KG1 (cell line): Measurements from ENCODE around the gene ST6GAL1.
"Not testable (repeated sequence)": the region's sequence is repeated elsewhere in the genome, so short reads cannot be mapped to it uniquely, and the experiment has no call there.

Experiments used
- DNase-seq: peaks from one replicate; lab custom pipeline; 2025; lab: John Stamatoyannopoulos, UW

ST6GAL1 gene

DNA sequence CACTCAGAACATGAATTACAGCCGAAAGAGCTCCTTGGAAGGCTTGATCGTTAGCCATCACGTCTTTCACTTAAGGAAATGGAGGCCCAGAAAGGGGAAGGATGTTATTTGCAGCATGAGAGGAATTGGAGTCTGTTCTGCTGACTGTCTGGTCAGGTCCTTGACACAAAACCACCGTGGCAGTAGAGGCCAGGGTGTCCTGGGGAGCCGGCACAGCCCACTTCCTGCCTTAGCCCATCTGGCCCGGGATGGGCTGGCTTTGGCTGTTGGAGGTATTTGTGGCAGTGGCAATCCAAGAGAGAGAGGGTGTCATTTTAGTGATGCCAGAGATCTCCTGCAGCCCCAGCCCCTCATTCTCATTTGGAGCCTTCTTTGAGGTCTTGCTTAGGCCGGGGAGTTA is 37.4 kb downstream of the ST6GAL1 start:
- DNase-seq, result peak; percentile 36

- no peak for DNase-seq
Observed at GRCh38 chr3:186969607-186970006, 39.3 kb downstream of the ST6GAL1 start.

- DNase-seq, result not testable (repeated sequence)
Observed at GRCh38 chr3:186971106-186971505, 40.8 kb downstream of the ST6GAL1 start.

DNA sequence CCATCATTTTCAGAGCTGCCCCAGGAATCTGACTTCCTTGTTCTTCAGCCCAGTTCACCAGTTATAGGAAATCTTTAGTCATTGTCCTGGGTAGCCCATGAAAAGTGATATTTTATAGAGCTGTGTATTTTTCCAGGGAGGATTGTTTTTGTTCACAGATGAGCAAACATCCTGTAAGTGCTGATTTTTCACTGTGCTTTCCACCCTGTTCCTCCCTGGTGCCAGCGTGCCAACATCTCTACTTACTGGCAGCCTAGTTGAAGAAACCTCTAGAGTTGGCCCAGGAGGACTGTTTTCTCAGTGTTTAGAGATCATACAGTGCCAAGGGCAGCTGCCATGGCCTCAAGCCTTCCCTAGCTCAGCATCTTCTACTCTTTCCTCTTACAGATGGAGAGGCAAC is 41.3 kb downstream of the ST6GAL1 start:
- DNase-seq, result no peak

DNA sequence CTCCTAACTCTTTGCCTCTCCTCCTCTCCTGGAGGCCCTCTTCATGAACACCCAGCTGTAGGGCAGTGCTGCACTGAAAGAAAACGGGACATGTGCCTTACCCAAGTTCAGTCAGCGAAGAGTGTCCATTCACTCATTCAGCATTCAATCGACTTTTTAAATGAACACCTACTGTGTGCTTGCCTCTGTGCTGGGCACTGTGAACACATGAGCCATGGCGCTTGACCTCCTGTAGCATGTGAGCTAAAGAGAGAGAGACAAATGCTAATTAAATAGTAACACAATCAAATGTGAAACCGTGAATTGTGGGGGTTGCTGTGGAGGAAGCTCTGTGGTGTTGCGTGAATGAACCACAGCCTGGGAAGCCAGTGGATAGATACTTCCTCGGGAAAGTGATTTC is 43.4 kb downstream of the ST6GAL1 start:
- DNase-seq, result no peak

DNA sequence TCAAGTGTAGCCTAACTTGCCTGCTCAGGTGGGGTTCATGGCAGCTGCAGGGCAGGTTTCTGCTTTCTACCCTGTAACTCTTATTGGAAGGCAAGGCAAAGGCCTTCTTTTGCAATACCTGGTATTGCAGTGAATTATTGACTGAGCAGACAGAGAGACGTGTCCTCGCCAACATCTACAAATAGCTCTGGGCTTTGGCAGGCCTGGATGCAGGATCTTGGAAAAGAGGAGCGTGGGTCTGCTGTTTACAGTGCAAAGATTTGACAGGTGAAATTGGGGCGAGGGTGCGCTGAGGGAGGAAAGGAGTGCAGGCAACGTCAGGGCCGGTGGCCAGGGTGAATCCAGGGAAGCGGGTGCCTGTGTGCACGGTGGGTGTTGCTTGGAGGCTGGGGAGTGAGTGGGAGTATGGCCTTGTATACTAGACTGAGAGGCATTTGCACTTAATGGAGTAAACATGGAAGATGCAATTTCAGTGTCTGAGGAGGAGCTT is 44.5 kb downstream of the ST6GAL1 start:
- DNase-seq, result no peak

DNA sequence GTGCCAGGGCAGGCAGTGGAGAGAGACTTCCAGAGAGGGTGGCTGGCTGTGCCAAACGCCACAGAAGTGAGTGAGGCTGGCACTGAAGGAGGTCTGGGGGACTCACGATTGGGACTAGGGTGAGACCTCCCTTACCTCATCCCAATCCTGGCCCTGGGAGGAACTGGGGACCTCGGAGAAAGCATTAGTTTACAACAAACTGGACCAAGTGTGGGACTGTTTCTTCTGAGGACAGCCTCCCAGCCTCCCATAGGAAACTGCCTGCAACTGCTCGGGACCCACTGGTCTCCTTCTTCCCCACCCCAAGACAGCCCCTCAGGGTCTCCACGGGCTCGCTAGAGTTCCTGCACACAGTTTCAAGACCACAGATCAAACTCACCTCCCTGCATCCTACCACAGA is 45.4 kb downstream of the ST6GAL1 start:
- DNase-seq, result no peak

DNA sequence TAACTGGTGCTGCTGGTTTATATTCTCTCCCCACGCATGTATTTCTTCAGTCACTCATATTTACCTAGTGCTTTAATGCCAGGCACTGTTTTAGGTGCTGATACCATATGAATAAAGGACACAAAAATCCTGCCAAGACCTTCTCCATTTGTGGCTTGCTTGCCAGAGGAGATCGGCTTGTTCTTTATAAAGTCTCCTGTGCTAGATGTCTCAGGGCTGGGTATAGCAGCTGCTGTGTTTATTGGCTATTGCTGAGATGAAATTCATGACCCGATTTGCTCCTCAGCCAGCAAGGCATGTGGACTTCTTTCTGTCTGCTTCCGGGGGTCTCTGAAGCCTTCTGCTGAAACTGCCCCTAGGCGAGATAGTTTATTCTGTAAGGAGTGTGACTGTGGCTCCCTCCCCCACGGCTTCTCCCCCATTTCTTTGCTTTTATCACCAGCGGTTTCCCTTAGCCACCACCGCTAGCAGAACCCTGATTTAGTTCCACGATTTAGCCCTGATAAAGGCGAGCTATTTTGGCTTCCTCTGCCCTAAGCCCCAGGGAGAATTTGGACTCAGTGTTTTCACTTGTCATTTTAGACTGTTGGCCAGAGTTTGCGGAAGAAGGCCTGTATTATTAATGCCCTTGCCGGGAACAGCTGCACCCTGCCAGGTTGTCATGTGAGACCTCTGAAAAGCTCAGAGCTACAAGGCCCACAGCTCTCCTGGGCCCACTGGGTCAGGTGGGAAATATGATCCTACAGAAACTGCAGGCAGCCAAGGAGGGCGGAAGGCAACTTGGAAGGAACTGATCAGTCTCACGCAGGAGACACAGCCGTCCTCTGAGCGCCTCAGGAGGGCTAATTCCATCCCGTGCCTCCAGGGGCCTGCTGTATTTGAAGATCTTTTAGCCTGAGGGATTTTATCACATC is 46.8 kb downstream of the ST6GAL1 start:
- no peak for DNase-seq

DNA sequence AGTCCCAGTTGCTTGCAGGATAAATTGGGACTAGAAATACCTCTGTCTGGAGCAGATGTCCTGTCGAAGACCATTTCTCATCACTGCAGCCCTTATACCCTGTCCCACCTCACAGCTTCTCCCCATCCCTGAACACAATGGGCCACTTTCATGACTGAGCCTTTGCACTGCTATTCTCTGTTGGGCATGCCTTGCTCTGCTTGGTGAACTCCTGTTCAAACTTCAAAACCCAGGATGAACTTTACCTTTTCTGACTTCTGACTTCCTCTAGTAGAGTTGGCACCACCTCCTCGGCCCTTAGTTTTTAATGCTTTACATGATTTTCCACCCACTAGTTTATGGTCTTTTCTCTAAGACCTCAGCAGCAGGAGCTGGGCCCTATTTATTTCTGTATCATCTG is 48.4 kb downstream of the ST6GAL1 start:
- no peak for DNase-seq

DNA sequence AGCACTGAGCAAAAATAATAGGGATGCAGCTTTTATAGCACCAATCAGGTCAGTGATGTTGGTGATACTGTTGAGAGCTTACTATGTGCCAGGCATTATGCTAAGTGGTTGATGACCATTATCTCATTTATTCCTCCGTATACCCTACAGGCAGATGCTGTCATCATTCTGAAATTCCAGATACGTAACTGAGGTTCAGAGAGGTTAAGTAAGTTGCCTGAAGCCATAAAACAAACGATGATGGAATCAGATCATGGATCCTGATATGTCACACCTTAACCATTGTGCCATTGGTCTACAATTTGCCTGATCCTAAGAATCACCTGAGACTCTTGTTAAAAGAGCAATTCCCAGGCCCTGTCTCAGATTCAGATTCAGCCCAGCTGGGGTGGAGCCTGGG is 49.5 kb downstream of the ST6GAL1 start:
- no peak for DNase-seq

GRCh38 chr3:186980989-186981388 is 50.7 kb downstream of the ST6GAL1 start:
- DNase-seq, result no peak

DNA sequence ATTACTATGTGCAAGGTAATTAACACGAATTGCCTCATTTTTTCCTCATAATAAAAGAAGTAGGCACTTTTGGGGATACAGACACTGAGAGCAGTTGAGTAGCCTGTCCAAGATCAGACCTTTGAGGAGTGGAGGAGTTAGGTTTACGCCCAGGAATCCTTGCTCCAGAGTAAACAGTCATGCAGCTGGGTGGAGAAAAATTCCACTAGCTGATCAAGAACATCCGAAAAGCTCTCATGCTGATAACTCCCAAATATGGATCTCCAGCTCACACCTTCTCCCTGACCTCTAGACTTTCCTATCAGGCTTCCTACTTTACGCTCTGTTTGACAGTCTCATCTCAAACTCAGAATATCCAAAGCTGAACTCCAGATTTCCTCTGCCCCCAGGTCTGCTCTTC is 53.3 kb downstream of the ST6GAL1 start:
- DNase-seq, result no peak

DNA sequence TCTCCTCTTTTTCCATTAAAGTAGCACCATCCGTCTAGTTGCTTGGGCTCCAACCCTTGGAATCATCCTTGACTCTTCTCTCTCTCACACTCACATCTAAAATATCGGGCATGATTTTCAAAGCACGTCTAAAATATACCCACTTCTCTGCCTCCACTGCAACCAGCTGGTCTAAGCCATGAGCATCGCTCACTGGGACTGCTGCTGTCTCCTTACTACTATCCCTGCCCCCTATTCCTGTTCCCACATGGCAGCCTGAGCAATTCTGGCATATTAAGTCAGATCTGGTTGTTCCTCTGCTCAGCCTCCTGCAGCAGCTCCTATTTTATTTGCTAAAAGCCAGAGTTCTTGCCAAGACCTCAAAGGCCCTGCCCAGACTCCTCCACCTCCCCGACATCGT is 53.7 kb downstream of the ST6GAL1 start:
- no peak for DNase-seq

- peak; percentile 22 for DNase-seq
Observed at GRCh38 chr3:186985661-186986364, 55.5 kb downstream of the ST6GAL1 start.

DNA sequence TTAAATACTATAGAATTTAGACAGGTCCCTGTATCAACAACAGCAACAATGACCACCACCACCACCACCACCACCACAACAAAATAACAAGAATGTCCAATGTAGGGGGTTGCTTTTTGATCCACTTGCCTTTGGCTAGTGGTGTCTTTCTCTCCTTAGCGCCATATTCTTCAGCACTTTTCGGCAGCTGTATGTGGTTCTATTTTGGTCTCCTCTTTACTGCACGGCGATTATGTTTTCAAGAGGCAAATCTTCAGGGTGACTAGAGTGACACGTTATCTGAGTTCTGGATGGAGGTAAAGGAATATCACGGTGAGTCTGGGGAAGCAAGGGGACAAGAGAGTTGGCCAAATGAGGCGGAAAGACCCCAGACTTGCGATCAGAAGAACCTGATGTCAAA is 56.1 kb downstream of the ST6GAL1 start:
- DNase-seq, result no peak

GRCh38 chr3:186986816-186987215 is 56.5 kb downstream of the ST6GAL1 start:
- DNase-seq, result no peak

GRCh38 chr3:186988806-186989205 is 58.5 kb downstream of the ST6GAL1 start:
- no peak for DNase-seq

- no peak for DNase-seq
Observed at GRCh38 chr3:186989429-186989828, 59.1 kb downstream of the ST6GAL1 start.

- no peak for DNase-seq
Observed at GRCh38 chr3:186990277-186990676, 60.0 kb downstream of the ST6GAL1 start.

DNA sequence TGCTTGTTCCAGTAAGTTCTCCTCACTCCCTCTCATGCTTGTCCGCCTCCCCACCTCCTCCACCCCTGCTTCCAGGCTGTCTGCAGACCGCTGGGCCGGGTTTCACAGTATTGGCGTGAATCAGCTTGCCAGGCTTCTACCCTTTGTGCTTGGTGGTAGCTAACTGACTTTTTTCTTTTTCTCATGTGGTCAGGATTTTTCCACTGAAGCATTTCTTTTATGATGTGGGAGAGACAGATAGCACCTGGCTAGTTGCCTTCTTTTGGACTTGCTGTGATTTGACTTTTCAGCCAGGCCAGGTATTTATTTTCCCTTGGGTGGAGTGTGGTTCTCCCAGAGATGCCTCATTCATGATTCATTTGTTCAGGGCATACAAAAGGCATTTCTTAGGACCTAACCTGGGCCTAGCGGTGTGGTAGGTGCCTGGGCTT is 60.6 kb downstream of the ST6GAL1 start:
- no peak for DNase-seq

DNA sequence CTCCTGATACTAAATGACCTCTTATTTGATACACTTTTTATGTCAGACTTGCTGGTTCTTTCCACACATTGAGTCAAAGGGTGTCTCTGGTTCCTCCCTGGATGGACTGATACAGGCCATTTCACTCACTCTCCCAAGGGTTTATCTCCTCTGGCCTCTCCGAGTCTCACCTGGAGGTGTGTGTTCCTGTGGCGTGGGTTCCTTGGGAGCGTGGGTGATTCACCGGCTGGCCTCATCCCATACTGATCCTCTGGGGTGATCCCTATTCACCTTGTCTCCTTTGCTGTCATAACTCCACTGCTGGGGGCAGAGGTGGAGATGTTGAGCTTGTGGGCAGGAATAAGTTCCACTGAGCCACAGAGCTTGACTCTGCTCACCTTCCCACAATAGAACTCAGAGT is 61.1 kb downstream of the ST6GAL1 start:
- DNase-seq, result no peak

DNA sequence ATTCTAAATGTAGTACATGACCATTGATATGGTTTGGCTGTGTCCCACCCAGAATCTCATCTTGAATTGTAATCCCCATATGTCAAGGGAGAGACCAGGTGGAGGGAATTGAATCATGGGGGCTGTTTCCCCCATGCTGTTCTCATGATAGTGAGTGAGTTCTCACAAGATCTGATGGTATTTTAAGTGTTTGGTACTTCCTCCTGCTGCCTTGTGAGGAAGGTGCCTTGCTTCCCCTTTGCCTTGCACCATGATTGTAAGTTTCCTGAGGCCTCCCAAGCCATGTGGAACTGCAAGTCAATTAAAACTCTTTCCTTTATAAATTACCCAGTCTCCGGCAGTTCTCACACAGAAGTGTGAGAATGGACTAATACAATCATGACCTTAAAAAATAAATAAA is 61.8 kb downstream of the ST6GAL1 start:
- DNase-seq, result peak; percentile 14

DNA sequence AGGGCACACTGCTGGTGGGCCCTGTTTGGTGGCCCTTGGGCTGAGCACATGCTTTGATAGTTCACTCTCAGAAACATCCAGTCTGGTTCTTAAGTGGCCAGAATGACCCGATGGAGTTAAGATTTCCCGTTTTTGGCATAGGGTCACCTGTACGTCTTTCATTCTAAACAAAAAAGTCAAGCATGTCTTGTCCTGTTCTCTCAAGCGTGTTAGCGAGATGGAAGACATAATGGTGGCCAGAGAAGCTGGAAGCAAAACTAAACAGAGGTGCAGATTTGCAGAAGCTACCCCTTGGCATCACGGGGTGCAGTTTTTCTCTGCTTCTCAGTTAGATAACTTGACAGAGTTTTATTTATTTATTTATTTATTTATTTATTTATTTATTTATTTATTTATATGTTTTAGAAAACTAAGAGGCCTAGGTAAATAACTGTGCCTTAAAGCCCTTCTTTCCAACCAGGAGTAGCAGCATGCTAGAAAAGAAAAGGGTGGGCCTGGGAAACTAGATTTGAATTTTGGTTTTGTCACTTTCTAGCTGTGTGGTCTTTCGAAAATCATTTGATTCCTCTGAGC is 63.0 kb downstream of the ST6GAL1 start:
- no peak for DNase-seq
